GM12878 (cell line): ENCODE data around the gene LRRC39. TPM values are rescaled to one million over a fixed set of nuclear protein-coding genes. Genes with fewer than 3 reads are reported as not detected.

Experiments used
- polyA plus RNA-seq, 11 experiments: library from polyadenylated mRNA; depleted of rRNA in 4 of 11; unstranded in 6 of 11; stranded (reverse) in 5 of 11; fragments of >200 nt; fragmentation: Nextera tagmentation in 4 of 11; fragmentation: Illumina TruSeq in 1 of 11; extraction: Ambion mirVana in 4 of 11; extraction: Trizol in 1 of 11; gene quantifications; 1 replicate in 1 of 11; 2 replicates in 10 of 11; pipeline versions ENCODE4 v1.2.1 to v1.2.3, GENCODE V29; 2011 to 2016; ENCODE audit warnings: inconsistent platforms in 2 of 11, missing spikeins in 2 of 11, low read depth in 1 of 11
- small RNA-seq: library from RNA; depleted of rRNA; stranded (forward); fragments of <200 nt; gene quantifications from one replicate; pipeline ENCODE3, GENCODE V24; 2014
- total RNA-seq, 4 experiments: library from RNA; depleted of rRNA in 3 of 4; stranded (reverse); fragments of >200 nt in 3 of 4; fragmentation: Illumina TruSeq in 1 of 4; extraction: Trizol in 1 of 4; gene quantifications; 2 replicates each; pipeline versions ENCODE4 v1.2.1 to v1.2.3, GENCODE V29; 2013 to 2021

The LRRC39 gene
- total and polyA plus RNA-seq, 10 of the 15 experiments (the other 5 are each of a cell fraction or from before 2014, with no cell fraction given): 0.23 to 1.1 (median 0.56) TPM

Small RNAs within 50 kb of the gene (small RNA-seq; reads per million reads assigned to genes)
- gene AC093019.1 (not detected), gene RPL23AP90 (not detected)

Other genes starting within 250 kb of the LRRC39 start
- 24.3 and 25.7 TPM in 2 replicates for gene SLC35A3, start 208.3 kb downstream of the LRRC39 start, total RNA-seq (2014; rRNA removed)
- gene SLC35A3, start 208.3 kb downstream of the LRRC39 start, total RNA-seq (2014; rRNA removed; fragmentation: Illumina TruSeq; extraction: Trizol): 16.1 and 16.4 TPM in 2 replicates
- gene SLC35A3, start 208.3 kb downstream of the LRRC39 start, total RNA-seq (2021): 10.7 and 11.8 TPM in 2 replicates
- 20.3 and 42.3 TPM in 2 replicates for gene SLC35A3, start 208.3 kb downstream of the LRRC39 start, polyA plus RNA-seq (2011; rRNA removed)
- 11.7 and 17.3 TPM in 2 replicates for gene SLC35A3, start 208.3 kb downstream of the LRRC39 start, polyA plus RNA-seq (2014; fragmentation: Illumina TruSeq; extraction: Trizol)
- gene SLC35A3, start 208.3 kb downstream of the LRRC39 start, polyA plus RNA-seq (2014; fragmentation: Nextera tagmentation; extraction: Ambion mirVana): 1 to 10 TPM; 3.6 to 4.9 TPM
- gene SLC35A3, start 208.3 kb downstream of the LRRC39 start, polyA plus RNA-seq (2014; rRNA removed): 13.4 and 14.7 TPM in 2 replicates
- gene SLC35A3, start 208.3 kb downstream of the LRRC39 start, polyA plus RNA-seq (2016; fragmentation: Nextera tagmentation; extraction: Ambion mirVana): 10 to 100 TPM; 17.0 to 20.4 TPM
- gene SASS6, start 45.3 kb downstream of the LRRC39 start, total RNA-seq (2014; rRNA removed): 8.8 and 12.6 TPM in 2 replicates
- 17.9 and 18.5 TPM in 2 replicates for gene SASS6, start 45.3 kb downstream of the LRRC39 start, total RNA-seq (2014; rRNA removed; fragmentation: Illumina TruSeq; extraction: Trizol)
- gene SASS6, start 45.3 kb downstream of the LRRC39 start, total RNA-seq (2021): 9.7 and 11.1 TPM in 2 replicates
- 7.0 and 11.1 TPM in 2 replicates for gene SASS6, start 45.3 kb downstream of the LRRC39 start, polyA plus RNA-seq (2011; rRNA removed)
- gene SASS6, start 45.3 kb downstream of the LRRC39 start, polyA plus RNA-seq (2014; fragmentation: Illumina TruSeq; extraction: Trizol): 17.1 and 21.0 TPM in 2 replicates
- 10 to 100 TPM in 1 of 2 experiments, 1 to 10 TPM in 1; 8.2 to 10.7 TPM for gene SASS6, start 45.3 kb downstream of the LRRC39 start, polyA plus RNA-seq (2014; fragmentation: Nextera tagmentation; extraction: Ambion mirVana)
- gene SASS6, start 45.3 kb downstream of the LRRC39 start, polyA plus RNA-seq (2014; rRNA removed): 6.6 and 6.7 TPM in 2 replicates
- gene SASS6, start 45.3 kb downstream of the LRRC39 start, polyA plus RNA-seq (2016; fragmentation: Nextera tagmentation; extraction: Ambion mirVana): 10 to 100 TPM; 11.2 to 11.9 TPM
- gene TRMT13, start 45.1 kb downstream of the LRRC39 start, total RNA-seq (2014; rRNA removed): 13.7 and 20.8 TPM in 2 replicates
- 21.1 and 21.6 TPM in 2 replicates for gene TRMT13, start 45.1 kb downstream of the LRRC39 start, total RNA-seq (2014; rRNA removed; fragmentation: Illumina TruSeq; extraction: Trizol)
- gene TRMT13, start 45.1 kb downstream of the LRRC39 start, total RNA-seq (2021): 13.9 and 16.9 TPM in 2 replicates
- gene TRMT13, start 45.1 kb downstream of the LRRC39 start, polyA plus RNA-seq (2011; rRNA removed): 25.1 and 43.8 TPM in 2 replicates
- 26.6 and 36.5 TPM in 2 replicates for gene TRMT13, start 45.1 kb downstream of the LRRC39 start, polyA plus RNA-seq (2014; fragmentation: Illumina TruSeq; extraction: Trizol)
- 10 to 100 TPM; 17.1 to 22.3 TPM for gene TRMT13, start 45.1 kb downstream of the LRRC39 start, polyA plus RNA-seq (2014; fragmentation: Nextera tagmentation; extraction: Ambion mirVana)
- gene TRMT13, start 45.1 kb downstream of the LRRC39 start, polyA plus RNA-seq (2014; rRNA removed): 15.0 and 24.4 TPM in 2 replicates
- 10 to 100 TPM; 18.9 to 23.3 TPM for gene TRMT13, start 45.1 kb downstream of the LRRC39 start, polyA plus RNA-seq (2016; fragmentation: Nextera tagmentation; extraction: Ambion mirVana)
- 3.8 and 4.2 TPM in 2 replicates for gene DBT, start 71.6 kb upstream of the LRRC39 start, total RNA-seq (2014; rRNA removed)
- 7.5 and 8.7 TPM in 2 replicates for gene DBT, start 71.6 kb upstream of the LRRC39 start, total RNA-seq (2014; rRNA removed; fragmentation: Illumina TruSeq; extraction: Trizol)
- 7.6 and 7.7 TPM in 2 replicates for gene DBT, start 71.6 kb upstream of the LRRC39 start, total RNA-seq (2021)
- gene DBT, start 71.6 kb upstream of the LRRC39 start, polyA plus RNA-seq (2011; rRNA removed): 15.9 and 29.6 TPM in 2 replicates
- gene DBT, start 71.6 kb upstream of the LRRC39 start, polyA plus RNA-seq (2014; fragmentation: Illumina TruSeq; extraction: Trizol): 8.8 and 9.8 TPM in 2 replicates
- gene DBT, start 71.6 kb upstream of the LRRC39 start, polyA plus RNA-seq (2014; fragmentation: Nextera tagmentation; extraction: Ambion mirVana): 1 to 10 TPM; 2.1 to 3.0 TPM
- 3.2 and 4.3 TPM in 2 replicates for gene DBT, start 71.6 kb upstream of the LRRC39 start, polyA plus RNA-seq (2014; rRNA removed)
- gene DBT, start 71.6 kb upstream of the LRRC39 start, polyA plus RNA-seq (2016; fragmentation: Nextera tagmentation; extraction: Ambion mirVana): 1 to 10 TPM; 6.7 to 7.1 TPM
- 37.1 and 39.3 TPM in 2 replicates for gene RTCA, start 88.0 kb upstream of the LRRC39 start, total RNA-seq (2014; rRNA removed)
- 31.3 and 34.5 TPM in 2 replicates for gene RTCA, start 88.0 kb upstream of the LRRC39 start, total RNA-seq (2014; rRNA removed; fragmentation: Illumina TruSeq; extraction: Trizol)
- 36.3 and 37.3 TPM in 2 replicates for gene RTCA, start 88.0 kb upstream of the LRRC39 start, total RNA-seq (2021)
- 46.5 and 71.3 TPM in 2 replicates for gene RTCA, start 88.0 kb upstream of the LRRC39 start, polyA plus RNA-seq (2011; rRNA removed)
- 29.2 and 41.4 TPM in 2 replicates for gene RTCA, start 88.0 kb upstream of the LRRC39 start, polyA plus RNA-seq (2014; fragmentation: Illumina TruSeq; extraction: Trizol)
- gene RTCA, start 88.0 kb upstream of the LRRC39 start, polyA plus RNA-seq (2014; fragmentation: Nextera tagmentation; extraction: Ambion mirVana): 10 to 100 TPM; 10.3 to 23.6 TPM
- gene RTCA, start 88.0 kb upstream of the LRRC39 start, polyA plus RNA-seq (2014; rRNA removed): 37.4 and 37.8 TPM in 2 replicates
- 10 to 100 TPM; 59.4 to 63.5 TPM for gene RTCA, start 88.0 kb upstream of the LRRC39 start, polyA plus RNA-seq (2016; fragmentation: Nextera tagmentation; extraction: Ambion mirVana)
- 5.2 and 6.9 TPM in 2 replicates for gene CDC14A, start 174.2 kb upstream of the LRRC39 start, total RNA-seq (2014; rRNA removed)
- 5.9 and 7.0 TPM in 2 replicates for gene CDC14A, start 174.2 kb upstream of the LRRC39 start, total RNA-seq (2014; rRNA removed; fragmentation: Illumina TruSeq; extraction: Trizol)
- gene CDC14A, start 174.2 kb upstream of the LRRC39 start, total RNA-seq (2021): 6.8 and 7.8 TPM in 2 replicates
- 7.1 and 9.1 TPM in 2 replicates for gene CDC14A, start 174.2 kb upstream of the LRRC39 start, polyA plus RNA-seq (2011; rRNA removed)
- 5.8 and 6.5 TPM in 2 replicates for gene CDC14A, start 174.2 kb upstream of the LRRC39 start, polyA plus RNA-seq (2014; fragmentation: Illumina TruSeq; extraction: Trizol)
- 1 to 10 TPM; 1.5 to 1.9 TPM for gene CDC14A, start 174.2 kb upstream of the LRRC39 start, polyA plus RNA-seq (2014; fragmentation: Nextera tagmentation; extraction: Ambion mirVana)
- 3.5 and 3.9 TPM in 2 replicates for gene CDC14A, start 174.2 kb upstream of the LRRC39 start, polyA plus RNA-seq (2014; rRNA removed)
- gene CDC14A, start 174.2 kb upstream of the LRRC39 start, polyA plus RNA-seq (2016; fragmentation: Nextera tagmentation; extraction: Ambion mirVana): 1 to 10 TPM; 4.7 to 6.3 TPM